Transverse colon (tissue), 4 donors: ENCODE measurements around the gene CTDNEP1. TPM values are rescaled to one million over a fixed set of nuclear protein-coding genes. Genes with fewer than 3 reads are reported as not detected.

ENCODE experiments used
- DNase-seq: peaks from one replicate; pipeline ENCODE4 v3.0.0-alpha.2; 2019
- H3K27ac ChIP-seq, 4 donors: fragments of 200-600 bp; sonication (generic); 2 replicates each; pipeline ENCODE4 v1.5.1; 2016 to 2018; ENCODE audit warnings: inconsistent platforms in 4 of 4
- H3K27me3 ChIP-seq: fragments of 200-600 bp; sonication (generic); 2 replicates; pipeline ENCODE4 v1.5.1; 2017; ENCODE audit warnings: inconsistent platforms
- H3K36me3 ChIP-seq, 4 donors: fragments of 200-600 bp; sonication (generic); 2 replicates each; pipeline ENCODE4 v1.5.1; 2017 to 2019; ENCODE audit warnings: inconsistent platforms in 4 of 4
- H3K4me1 ChIP-seq, 4 donors: fragments of 200-600 bp; sonication (generic); 2 replicates each; pipeline ENCODE4 v1.5.1; 2017 to 2020; ENCODE audit warnings: inconsistent platforms in 4 of 4
- H3K4me3 ChIP-seq, 4 donors: fragments of 200-600 bp; sonication (generic); 1 replicate in 1 of 4; 2 replicates in 3 of 4; pipeline versions ENCODE4 v1.5.1 to v1.6.1; 2017 to 2019; ENCODE audit warnings: inconsistent platforms in 4 of 4
- H3K9me3 ChIP-seq, 2 donors: fragments of 200-600 bp; sonication (generic); 2 replicates each; pipeline ENCODE4 v1.5.1; 2017 to 2019; ENCODE audit warnings: inconsistent platforms in 2 of 2
- CTCF ChIP-seq, 5 experiments: fragments of 200-600 bp in 3 of 5; fragments of 450-650 bp in 2 of 5; sonication (generic) in 3 of 5; IDR thresholded peaks; 1 replicate in 2 of 5; 2 replicates in 3 of 5; pipeline ENCODE4 v1.5.1; 2016 to 2017; ENCODE audit warnings: antibody characterized with exemption in 5 of 5, inconsistent platforms in 3 of 5, mild to moderate bottlenecking in 2 of 5, moderate library complexity in 1 of 5
- EP300 ChIP-seq: sonication (generic); formaldehyde crosslinking; IDR thresholded peaks from one replicate; pipeline ENCODE4 v1.6.1; 2017; ENCODE audit warnings: antibody characterized with exemption, low read depth
- POLR2A ChIP-seq: fragments of 450-650 bp; IDR thresholded peaks from one replicate; pipeline ENCODE4 v1.6.1; 2016; ENCODE audit warnings: antibody characterized with exemption, mild to moderate bottlenecking, moderate library complexity
- POLR2AphosphoS5 ChIP-seq, 3 donors: sonication (generic); formaldehyde crosslinking; IDR thresholded peaks; one replicate each; pipeline ENCODE4 v1.6.1; 2016; ENCODE audit warnings: antibody characterized with exemption in 3 of 3
- WGBS, 2 donors: methylation state at CpG; one replicate each; pipeline ENCODE4 v1.1.5; 2018; ENCODE audit warnings: low coverage in 1 of 2; 5-methylcytosine and 5-hydroxymethylcytosine counted together
- in situ Hi-C, 4 donors: fragments of 200-750 bp; cut with MboI; loops; one replicate each; pipeline versions ENCODE4 v1.15.0 to v1.15.1; 2017; ENCODE audit warnings: low sequenced_read_pairs in 3 of 4, low pct_ligation_motif_present in 1 of 4, low pct_unique_long_range_greater_than_20kb in 1 of 4
- intact Hi-C: fragments of 100-400 bp; cut with DNase I; formaldehyde crosslinking; loops from one replicate; pipeline ENCODE4 v1.15.1; 2023; ENCODE audit warnings: low total_unique reads
- total RNA-seq, 4 donors: library from RNA; depleted of rRNA; stranded (reverse); fragments of >200 nt; gene quantifications; one replicate each; pipeline ENCODE4 v1.1.0, GENCODE V29; 2016

CTDNEP1 gene
- total RNA-seq, 4 donors from 2014 or later = 52.3 to 113 (median 60.4) TPM

GRCh38 chr17:7214300-7215135 lies 37.0 kb downstream of the CTDNEP1 start:
- in situ Hi-C loops (loop anchor here in 1 of 4 donors (10.0 kb wide), 1 partner anchor 170 kb away; the partner anchor contains the start of gene SLC16A11), intact Hi-C loops (no loop called here)
- whole genome bisulfite sequencing, 2 donors = 0 to 2% methylated on average over 16 to 45 of the region's 45 CpGs
- no peaks in the 10 kb centered on the region for H3K27me3 ChIP-seq
- peaks cover 26 to 56% (median 49%) of the 10 kb centered on the region in 4 donors for H3K4me1 ChIP-seq
- H3K4me3 ChIP-seq = peak overlapping the region; percentile 13 to 59 (median 29)
- TF ChIP-seq EP300 (no peak), POLR2A (no peak), CTCF (IDR thresholded peaks at IDR 0.05) (peak; percentile 27 to 61 (median 46)), POLR2AphosphoS5 (IDR thresholded peaks at IDR 0.05) (peak in 1 of 3 donors; percentile 19)
- H3K9me3 ChIP-seq = no peaks in the 10 kb centered on the region
- DNase-seq = peak; percentile 99
- H3K27ac ChIP-seq = peak overlapping the region; percentile 79 to 100 (median 92)
- no peaks in the 10 kb centered on the region for H3K36me3 ChIP-seq

GRCh38 chr17:7213895-7214299 lies 37.6 kb downstream of the CTDNEP1 start:
- 4 to 9% methylated on average over 4 to 15 of the region's 15 CpGs for WGBS, 2 donors
- in situ Hi-C loops = loop anchor here in 1 of 4 donors (10.0 kb wide), 1 partner anchor 169 kb away; the partner anchor contains the start of gene SLC16A11
- peaks cover 20 to 50% (median 43%) of the 10 kb centered on the region in 4 donors for H3K4me1 ChIP-seq
- no peaks in the 10 kb centered on the region for H3K36me3 ChIP-seq
- DNase-seq = peak; percentile 79
- intact Hi-C loops = no loop called here
- TF ChIP-seq CTCF (IDR thresholded peaks at IDR 0.05) = peak in 3 of 5 experiments; percentile 12 to 35 (median 17)
- no peak for TF ChIP-seq POLR2A
- TF ChIP-seq POLR2AphosphoS5 (IDR thresholded peaks at IDR 0.05) = no peak
- no peaks in the 10 kb centered on the region for H3K9me3 ChIP-seq
- peak overlapping the region; percentile 79 to 100 (median 92) for H3K27ac ChIP-seq
- peak overlapping the region in 3 of 4 donors; percentile 25 to 59 (median 33) for H3K4me3 ChIP-seq
- H3K27me3 ChIP-seq = no peaks in the 10 kb centered on the region

DNA sequence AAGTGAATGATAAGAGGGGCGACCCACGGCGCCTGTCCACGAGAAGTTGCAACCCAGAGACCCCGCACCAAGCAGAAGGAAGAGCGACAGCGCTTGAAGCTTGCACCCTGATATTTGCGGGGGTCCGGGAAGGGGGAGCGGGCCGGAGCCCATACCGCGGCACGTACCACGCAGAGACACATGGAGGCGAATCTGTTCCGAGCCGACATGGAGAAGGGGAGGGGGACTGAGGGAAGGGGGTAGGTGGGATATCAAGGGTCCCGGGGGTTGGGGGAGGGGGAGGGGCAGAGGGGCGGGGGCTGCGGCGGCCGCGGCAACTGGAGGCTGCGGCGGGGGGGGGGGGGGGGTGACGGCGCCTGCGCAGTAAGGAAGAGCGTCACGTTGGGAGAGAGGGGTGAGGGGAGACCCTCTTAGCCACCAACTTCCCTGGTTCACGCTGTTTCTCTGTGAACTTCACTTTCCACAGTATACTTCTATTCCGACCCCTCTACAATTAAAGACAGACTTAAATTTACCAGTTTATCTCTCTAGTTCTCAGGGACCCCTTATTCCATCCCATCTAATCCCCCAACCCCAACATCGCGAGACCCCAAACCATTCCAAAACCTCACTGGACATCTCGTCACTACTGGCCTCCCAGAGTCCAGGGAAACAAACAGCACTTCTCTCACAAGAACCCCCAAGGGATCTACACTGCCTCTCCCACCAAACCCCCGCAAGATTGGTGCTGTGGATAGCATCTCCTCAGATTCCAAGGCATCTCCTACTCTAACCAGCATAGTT lies 39.9 kb downstream of the CTDNEP1 start:
- in situ Hi-C loops (loop anchor here in 1 of 4 donors (10.0 kb wide), 1 partner anchor 167 kb away; the partner anchor contains the start of gene SLC16A11), intact Hi-C loops (no loop called here)
- Histone ChIP-seq H3K36me3 (no peaks in the 10 kb centered on the region), H3K4me1 (peaks cover 8 to 31% (median 26%) of the 10 kb centered on the region in 4 donors), H3K27ac (no peak overlapping the region), H3K4me3 (no peak overlapping the region), H3K27me3 (no peaks in the 10 kb centered on the region), H3K9me3 (no peaks in the 10 kb centered on the region)
- TF ChIP-seq POLR2A = no peak
- no peak for TF ChIP-seq CTCF (IDR thresholded peaks at IDR 0.05)
- no peak for TF ChIP-seq POLR2AphosphoS5 (IDR thresholded peaks at IDR 0.05)
- TF ChIP-seq EP300 = no peak
- WGBS, 2 donors = 27 to 43% methylated on average over 3 to 37 of the region's 37 CpGs
- no peak for DNase-seq
